ENCODE data around the gene RXFP1.

Gene RXFP1

GRCh38 chr4:158543191-158543590 lies 21.5 kb downstream of the RXFP1 start:
- DNase-seq, result no peak

GRCh38 chr4:158544141-158544540 lies 22.5 kb downstream of the RXFP1 start:
- no peak for DNase-seq

- DNase-seq, result no peak
Observed at GRCh38 chr4:158553364-158553763, 31.7 kb downstream of the RXFP1 start.

- no peak for DNase-seq
Observed at GRCh38 chr4:158560284-158560683, 38.6 kb downstream of the RXFP1 start.

- no peak for DNase-seq
Observed at GRCh38 chr4:158566860-158567259, 45.2 kb downstream of the RXFP1 start.

- no peak for DNase-seq
Observed at GRCh38 chr4:158571736-158572135, 50.1 kb downstream of the RXFP1 start.

- DNase-seq, result no peak
Observed at GRCh38 chr4:158572608-158573007, 50.9 kb downstream of the RXFP1 start.

- DNase-seq, result no peak
Observed at GRCh38 chr4:158578476-158578875, 56.8 kb downstream of the RXFP1 start.

- no peak for DNase-seq
Observed at GRCh38 chr4:158580064-158580463, 58.4 kb downstream of the RXFP1 start.

GRCh38 chr4:158581161-158581560 lies 59.5 kb downstream of the RXFP1 start:
- DNase-seq, result no peak

GRCh38 chr4:158586881-158587280 lies 65.2 kb downstream of the RXFP1 start:
- DNase-seq, result no peak

GRCh38 chr4:158588285-158588684 lies 66.6 kb downstream of the RXFP1 start:
- no peak for DNase-seq

- no peak for DNase-seq
Observed at GRCh38 chr4:158588777-158589176, 67.1 kb downstream of the RXFP1 start.

GRCh38 chr4:158590306-158590705 lies 68.6 kb downstream of the RXFP1 start:
- no peak for DNase-seq

- no peak for DNase-seq
Observed at GRCh38 chr4:158590824-158591223, 69.1 kb downstream of the RXFP1 start.

- DNase-seq, result no peak
Observed at GRCh38 chr4:158597879-158598596, 76.4 kb downstream of the RXFP1 start.

- DNase-seq, result no peak
Observed at GRCh38 chr4:158599150-158599549, 77.5 kb downstream of the RXFP1 start.

GRCh38 chr4:158599765-158600498 lies 78.2 kb downstream of the RXFP1 start:
- no peak for DNase-seq

GRCh38 chr4:158604369-158604768 lies 82.7 kb downstream of the RXFP1 start:
- no peak for DNase-seq

- no peak for DNase-seq
Observed at GRCh38 chr4:158605393-158605792, 83.7 kb downstream of the RXFP1 start.

GRCh38 chr4:158606969-158607368 lies 85.3 kb downstream of the RXFP1 start:
- no peak for DNase-seq

- no peak for DNase-seq
Observed at GRCh38 chr4:158609116-158609515, 87.4 kb downstream of the RXFP1 start.

- DNase-seq, result no peak
Observed at GRCh38 chr4:158610790-158611189, 89.1 kb downstream of the RXFP1 start.

- DNase-seq, result no peak
Observed at GRCh38 chr4:158613046-158613445, 91.4 kb downstream of the RXFP1 start.

- DNase-seq, result no peak
Observed at GRCh38 chr4:158617956-158618355, 96.3 kb downstream of the RXFP1 start.
